ENCODE data around the gene BPTF.
"Not testable (repeated sequence)": the region's sequence is repeated elsewhere in the genome, so short reads cannot be mapped to it uniquely, and the experiment has no call there.

The BPTF gene, protein sequence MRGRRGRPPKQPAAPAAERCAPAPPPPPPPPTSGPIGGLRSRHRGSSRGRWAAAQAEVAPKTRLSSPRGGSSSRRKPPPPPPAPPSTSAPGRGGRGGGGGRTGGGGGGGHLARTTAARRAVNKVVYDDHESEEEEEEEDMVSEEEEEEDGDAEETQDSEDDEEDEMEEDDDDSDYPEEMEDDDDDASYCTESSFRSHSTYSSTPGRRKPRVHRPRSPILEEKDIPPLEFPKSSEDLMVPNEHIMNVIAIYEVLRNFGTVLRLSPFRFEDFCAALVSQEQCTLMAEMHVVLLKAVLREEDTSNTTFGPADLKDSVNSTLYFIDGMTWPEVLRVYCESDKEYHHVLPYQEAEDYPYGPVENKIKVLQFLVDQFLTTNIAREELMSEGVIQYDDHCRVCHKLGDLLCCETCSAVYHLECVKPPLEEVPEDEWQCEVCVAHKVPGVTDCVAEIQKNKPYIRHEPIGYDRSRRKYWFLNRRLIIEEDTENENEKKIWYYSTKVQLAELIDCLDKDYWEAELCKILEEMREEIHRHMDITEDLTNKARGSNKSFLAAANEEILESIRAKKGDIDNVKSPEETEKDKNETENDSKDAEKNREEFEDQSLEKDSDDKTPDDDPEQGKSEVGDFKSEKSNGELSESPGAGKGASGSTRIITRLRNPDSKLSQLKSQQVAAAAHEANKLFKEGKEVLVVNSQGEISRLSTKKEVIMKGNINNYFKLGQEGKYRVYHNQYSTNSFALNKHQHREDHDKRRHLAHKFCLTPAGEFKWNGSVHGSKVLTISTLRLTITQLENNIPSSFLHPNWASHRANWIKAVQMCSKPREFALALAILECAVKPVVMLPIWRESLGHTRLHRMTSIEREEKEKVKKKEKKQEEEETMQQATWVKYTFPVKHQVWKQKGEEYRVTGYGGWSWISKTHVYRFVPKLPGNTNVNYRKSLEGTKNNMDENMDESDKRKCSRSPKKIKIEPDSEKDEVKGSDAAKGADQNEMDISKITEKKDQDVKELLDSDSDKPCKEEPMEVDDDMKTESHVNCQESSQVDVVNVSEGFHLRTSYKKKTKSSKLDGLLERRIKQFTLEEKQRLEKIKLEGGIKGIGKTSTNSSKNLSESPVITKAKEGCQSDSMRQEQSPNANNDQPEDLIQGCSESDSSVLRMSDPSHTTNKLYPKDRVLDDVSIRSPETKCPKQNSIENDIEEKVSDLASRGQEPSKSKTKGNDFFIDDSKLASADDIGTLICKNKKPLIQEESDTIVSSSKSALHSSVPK (N-terminal part only)

DNA sequence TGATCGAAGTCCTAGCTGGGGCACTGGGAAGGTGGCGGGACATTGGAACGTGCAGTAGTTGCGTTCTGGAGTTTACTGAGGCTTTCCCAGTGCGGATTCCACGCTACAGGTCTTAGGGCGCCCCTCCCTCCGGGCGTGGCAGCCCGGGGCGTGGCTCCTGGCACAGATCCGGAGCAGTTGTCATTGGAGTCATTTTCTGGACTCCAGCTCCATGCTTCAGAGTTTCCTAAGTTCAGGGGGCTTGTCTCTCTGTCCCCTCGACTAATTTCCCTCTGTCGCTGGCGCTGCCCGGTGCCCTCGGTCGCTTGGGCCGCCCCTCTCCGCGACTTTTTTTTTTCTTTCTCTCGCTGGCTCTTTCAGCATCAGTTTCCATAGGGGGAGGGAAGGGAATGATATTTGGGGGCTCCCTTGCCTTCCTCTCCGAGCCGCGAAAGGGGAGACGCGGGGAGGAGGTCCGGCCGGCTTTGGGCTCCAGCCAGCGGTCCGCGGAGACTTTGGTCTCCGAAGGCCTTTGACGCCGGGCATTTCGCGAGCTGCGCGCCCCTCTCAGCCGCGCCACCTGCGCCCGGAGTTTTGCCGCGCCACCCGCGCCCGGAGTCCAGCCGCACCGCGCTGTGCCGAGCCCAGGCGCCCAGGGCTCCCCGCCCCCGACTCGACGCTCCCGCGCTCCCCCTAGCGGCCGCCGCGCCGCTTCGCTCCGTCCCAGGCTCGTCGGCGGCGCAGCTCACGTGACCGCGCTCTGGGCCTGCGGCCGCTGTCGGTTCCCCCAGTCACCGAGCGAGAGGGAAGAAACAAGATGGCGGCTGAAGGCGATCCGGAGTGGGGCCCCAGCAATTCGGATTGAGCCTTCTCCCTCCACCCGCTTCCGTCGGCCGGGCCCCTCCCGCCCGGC is at the start of gene BPTF:
Gene BPTF, plus strand, starts transcription at position 769 of the 892 bp plus-strand sequence. CDS start 222 bp downstream, outside the sequence.
- DNase-seq = peak; percentile 94
- in situ Hi-C loops (cut with MboI; ENCODE audit: low pct_unique_long_range_greater_than_20kb, low sequenced_read_pairs) = no loop called here

DNA sequence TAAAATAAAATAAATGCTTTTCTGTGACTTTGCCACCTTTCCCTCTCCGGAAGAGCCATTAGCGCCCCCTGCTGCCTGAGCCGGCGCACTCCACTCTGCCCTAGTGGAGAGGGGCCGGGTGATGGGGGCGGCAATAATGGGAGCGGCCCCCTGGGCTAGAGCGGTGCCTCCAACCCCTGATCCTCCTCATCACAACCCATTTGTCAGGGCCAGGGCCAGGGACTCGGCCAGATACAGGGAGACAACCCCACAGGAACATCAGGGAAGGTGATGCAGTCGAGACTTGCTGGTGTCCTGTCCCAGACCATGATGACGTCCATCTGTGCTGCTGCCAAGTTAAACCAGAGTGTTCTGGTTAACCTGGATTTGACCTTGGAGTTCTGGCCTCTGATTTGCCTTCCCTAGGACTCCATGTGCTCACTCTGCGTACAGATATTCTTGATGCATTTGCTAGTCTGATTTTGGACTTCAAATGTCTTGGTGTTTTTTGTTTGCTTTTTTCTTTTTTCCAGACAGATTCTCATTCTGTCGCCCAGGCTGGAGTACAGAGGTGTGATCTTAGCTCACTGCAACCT is 46.1 kb upstream of the BPTF start:
- in situ Hi-C loops (cut with MboI; ENCODE audit: low pct_unique_long_range_greater_than_20kb, low sequenced_read_pairs) = no loop called here
- DNase-seq = peak; percentile 81

DNA sequence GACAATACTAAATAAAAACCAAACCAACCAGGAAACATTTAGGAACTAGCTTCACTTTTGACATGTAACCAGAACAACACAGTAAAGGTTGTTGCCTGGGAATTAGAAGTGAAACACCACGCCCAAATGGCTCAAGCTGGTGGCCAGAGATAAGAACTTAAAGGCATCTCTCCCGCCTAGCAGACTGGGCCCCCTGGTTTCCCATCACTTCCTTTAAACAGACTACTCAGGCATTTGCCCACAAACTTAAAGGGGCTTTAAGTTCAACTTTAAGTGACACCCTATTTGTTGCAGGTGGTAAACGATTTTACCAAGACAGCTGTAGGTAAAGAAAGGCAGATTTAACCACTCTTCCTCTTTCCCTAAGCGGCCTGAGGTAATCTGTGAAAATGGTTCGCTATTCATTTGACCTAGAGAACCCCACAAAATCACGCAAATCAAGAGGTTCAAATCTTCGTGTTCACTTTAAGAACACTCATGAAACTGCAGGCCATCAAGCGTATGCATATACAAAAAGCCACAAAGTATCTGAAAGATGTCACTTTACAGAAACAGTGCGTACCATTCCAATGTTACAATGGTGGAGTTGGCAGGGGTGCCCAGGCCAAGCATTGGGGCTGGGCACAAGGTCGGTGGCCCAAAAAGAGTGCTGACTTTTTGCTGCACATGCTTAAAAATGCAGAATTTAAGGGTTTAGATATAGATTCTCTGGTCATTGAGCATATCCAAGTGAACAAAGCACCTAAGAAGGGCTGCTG is 40.8 kb upstream of the BPTF start:
- DNase-seq = peak; percentile 95
- in situ Hi-C loops (cut with MboI; ENCODE audit: low pct_unique_long_range_greater_than_20kb, low sequenced_read_pairs) = no loop called here

DNA sequence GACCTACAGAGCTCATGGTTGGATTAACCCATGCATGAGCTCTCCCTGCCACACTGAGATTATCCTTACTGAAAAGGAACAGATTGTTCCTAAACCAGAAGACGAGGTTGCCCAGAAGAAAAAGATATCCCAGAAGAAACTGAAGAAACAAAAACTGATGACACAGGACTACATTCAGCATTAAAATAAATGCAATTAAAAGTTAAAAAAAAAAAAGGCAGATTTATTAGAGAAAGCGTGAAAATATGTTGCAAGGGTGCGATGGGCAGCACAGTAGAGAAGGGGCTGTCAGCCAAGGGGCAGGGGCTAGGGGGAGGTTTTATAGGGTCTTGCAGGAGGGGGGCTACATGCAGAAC is 40.2 kb upstream of the BPTF start:
- DNase-seq = no peak
- in situ Hi-C loops (cut with MboI; ENCODE audit: low pct_unique_long_range_greater_than_20kb, low sequenced_read_pairs) = no loop called here

DNA sequence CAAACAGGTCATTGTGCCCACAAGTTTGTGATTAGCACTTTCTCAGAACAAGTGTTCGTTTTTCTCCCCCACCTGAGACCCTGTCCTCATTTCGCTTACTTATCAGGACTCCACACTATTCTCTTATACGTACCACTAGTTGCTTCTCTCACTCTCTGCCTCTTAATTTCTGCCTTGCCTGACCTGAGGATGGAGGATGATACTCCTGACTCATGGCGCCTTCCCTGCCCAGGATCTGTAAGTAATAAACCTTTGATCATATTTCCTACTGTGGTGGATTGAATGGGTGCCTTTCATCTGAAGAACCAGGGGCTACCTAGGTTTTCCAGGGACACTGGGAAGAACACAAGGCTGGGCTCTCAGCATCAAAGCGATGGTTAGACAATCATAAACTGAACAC is 39.8 kb upstream of the BPTF start:
- in situ Hi-C loops (cut with MboI; ENCODE audit: low pct_unique_long_range_greater_than_20kb, low sequenced_read_pairs) = no loop called here

DNA sequence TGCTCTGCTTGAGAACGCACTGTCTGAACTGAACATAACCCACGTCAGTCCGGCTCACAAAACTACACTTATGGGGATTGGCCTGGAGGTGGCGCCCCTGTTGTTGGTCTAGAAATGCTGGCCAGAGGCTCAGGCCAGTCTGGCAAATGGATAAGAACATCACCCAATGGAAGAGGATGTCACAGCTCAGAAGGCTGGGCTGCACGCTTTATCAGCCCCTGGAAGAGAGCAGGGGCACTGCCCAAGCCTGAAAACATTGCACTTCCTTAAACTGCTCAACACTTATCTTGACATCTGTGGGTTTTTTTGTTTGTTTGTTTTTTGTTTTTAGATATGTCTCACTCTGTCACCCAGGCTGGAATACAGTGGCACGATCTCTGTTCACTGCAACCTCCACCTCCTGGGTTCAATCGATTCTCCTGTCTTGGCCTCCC is 24.8 kb upstream of the BPTF start:
- peak; percentile 92 for DNase-seq
- in situ Hi-C loops (cut with MboI; ENCODE audit: low pct_unique_long_range_greater_than_20kb, low sequenced_read_pairs) = no loop called here

More for the DNA sequence above, 39.8 kb upstream of the BPTF start:
- no peak for DNase-seq

DNA sequence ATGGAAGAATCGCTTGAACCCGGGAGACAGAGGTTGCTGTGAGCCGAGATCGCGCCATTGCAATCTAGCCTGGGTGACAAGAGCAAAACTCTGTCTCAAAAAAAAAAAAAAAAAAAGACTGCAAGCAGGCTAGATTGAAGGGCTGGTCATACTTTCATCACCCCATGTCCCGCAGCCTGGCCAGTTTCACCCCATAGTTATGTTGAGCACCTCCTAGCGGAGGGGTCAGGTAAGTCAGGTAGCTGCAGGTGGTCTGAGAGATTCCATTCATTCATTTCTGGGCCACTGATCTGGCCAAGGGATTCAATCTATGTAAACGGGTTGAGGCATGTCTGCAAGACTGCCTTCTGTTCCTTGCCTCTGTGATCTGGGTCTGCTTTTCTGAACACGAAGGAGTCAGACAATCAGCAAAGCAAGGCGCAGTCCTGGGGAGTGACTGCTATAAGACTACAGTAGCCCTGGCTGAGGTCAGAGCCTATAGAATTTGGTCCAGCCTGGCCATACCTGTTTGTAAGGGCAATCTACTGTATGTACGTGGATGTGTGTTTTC is 23.6 kb upstream of the BPTF start:
- in situ Hi-C loops (cut with MboI; ENCODE audit: low pct_unique_long_range_greater_than_20kb, low sequenced_read_pairs) = no loop called here
- no peak for DNase-seq

DNA sequence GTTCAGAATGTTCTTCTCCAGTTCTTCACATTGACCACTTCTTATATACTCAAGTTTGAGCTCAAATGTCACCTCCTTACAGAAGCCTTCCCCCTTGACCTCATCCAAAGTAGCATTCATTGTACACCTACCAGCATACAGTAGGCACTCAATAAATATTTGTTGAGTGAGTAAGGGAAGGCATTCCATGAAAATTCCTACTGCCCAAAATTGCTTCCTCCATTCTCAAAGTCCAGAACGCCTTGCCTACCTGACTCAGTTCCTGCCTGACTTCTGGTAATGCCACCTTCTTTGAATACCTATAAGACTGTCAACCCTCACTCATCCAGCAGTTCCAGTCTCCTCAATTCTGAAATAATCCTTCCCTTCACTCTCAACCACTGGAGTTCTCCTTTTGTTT is 14.8 kb upstream of the BPTF start:
- no peak for DNase-seq
- in situ Hi-C loops (cut with MboI; ENCODE audit: low pct_unique_long_range_greater_than_20kb, low sequenced_read_pairs) = no loop called here

DNA sequence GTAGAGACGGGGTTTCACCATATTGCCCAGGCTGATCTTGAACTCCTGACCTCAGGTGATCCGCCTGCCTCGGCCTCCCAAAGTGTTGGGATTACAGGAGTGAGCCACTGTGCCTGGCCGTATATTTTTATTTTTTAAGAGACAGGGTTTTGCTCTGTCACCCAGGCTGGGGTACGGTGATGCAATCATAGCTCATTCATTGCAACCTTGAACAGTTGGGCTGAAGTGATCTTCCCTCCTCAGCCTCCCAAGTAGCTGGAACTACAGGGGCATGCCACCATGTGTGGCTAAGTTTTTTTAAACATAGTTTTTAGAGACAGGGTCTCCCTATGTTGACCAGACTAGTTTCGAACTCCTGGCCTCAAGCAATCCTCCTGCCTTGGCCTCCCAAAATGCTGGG is 12.9 kb upstream of the BPTF start:
- DNase-seq; in situ Hi-C loops (cut with MboI; ENCODE audit: low pct_unique_long_range_greater_than_20kb, low sequenced_read_pairs): not testable (repeated sequence)

DNA sequence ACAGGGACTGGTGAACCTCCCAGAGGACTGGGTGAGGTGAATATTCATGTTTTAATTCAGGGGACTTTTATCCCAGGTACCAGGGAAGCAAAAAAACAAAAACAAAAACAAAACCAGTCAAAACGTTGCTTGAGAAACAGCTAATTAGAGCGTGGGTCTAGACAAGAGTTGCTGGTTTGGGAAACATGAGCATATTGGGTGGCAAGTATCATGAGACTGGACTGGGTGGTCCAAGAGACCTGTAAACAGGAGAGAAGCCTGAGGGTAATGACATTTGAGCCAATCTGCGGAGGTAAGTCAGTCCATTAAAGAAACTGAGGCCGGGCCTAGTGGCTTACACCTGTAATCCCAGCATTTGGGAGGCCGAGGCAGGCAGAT is 11.5 kb upstream of the BPTF start:
- no peak for DNase-seq
- in situ Hi-C loops (cut with MboI; ENCODE audit: low pct_unique_long_range_greater_than_20kb, low sequenced_read_pairs) = no loop called here

DNA sequence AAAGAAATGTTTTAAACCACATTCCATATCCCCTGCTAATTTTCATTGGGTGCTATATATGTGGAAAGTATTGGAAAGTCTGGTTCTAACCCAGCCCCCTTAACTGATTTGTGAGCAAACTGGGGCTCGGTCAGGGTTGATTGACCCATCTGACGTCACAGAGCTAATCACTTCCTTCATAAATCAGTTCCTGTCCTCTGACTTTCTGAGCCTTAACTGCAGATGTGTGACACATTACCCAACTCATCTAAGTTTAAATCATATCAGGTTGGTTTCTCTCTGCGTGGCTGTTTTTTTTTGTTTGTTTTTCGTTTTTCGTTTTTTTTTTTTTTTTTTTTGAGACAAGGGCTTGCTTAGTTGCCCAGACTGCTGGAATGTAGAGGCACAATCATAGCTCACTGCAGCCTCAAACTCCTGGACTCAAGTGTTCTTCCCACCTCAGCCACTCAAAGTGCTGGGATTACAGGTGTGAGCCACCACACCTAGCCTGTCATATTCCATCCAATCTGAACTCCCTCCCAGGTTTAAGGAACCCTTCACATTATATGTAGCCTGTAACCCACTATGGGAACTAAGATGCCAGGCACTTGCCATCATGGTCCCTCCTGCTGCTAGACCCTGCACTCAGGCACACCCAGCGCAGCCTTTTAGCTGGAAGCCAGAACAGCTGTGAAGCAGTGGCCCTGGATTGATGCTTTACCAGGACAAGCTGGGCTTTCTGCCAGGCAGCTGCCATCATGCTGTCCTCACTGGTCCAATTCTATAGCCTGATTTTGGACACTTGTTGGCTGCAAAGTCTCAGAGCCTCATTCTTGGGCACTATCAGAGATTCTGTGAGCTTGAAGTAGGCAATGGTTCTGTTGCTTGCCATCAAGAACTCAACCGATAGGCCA is 6.9 kb upstream of the BPTF start:
- DNase-seq = peak; percentile 40
- in situ Hi-C loops (cut with MboI; ENCODE audit: low pct_unique_long_range_greater_than_20kb, low sequenced_read_pairs) = no loop called here

DNA sequence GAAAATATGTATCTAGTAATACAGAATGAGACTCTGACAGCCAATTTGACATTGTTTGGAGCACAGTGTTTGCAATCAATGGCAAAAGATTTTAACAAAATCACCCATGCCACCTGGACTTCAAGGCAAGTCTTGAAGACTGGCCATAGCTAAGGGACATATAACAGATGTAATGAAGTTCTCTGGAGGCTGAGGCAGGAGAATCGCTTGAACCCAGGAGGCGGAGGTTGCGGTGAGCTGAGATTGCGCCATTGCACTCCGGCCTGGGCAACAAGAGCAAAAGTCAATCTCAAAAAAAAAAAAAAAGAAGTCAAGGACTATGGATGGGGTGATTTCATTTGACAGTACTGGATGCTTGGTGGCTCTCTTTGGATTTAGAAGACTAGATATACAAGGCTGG is 5.6 kb upstream of the BPTF start:
- no peak for DNase-seq
- in situ Hi-C loops (cut with MboI; ENCODE audit: low pct_unique_long_range_greater_than_20kb, low sequenced_read_pairs) = no loop called here

DNA sequence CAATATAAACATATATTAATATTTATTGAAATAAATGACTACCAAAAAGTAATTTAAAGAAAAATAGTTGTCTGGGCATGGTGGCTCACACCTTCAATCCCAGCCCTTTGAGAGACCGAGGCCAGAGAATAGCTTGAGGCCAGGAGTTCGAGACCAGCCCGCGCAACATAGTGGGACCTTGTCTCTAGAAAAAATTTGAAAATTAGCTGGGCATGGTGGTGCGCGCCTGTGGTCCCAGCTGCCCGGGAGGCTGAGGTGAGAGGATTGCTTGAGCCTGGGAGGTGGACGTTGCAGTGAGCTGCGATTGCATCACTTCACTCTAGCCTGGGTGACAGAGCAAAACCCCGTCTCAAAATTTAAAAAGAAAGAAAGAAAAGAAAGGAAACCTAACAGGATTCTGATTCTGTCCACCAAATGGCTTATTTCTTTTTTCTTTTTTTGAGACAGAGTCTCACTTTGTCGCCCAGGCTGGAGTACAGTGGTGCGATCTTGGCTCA is 3.4 kb upstream of the BPTF start:
- in situ Hi-C loops (cut with MboI; ENCODE audit: low pct_unique_long_range_greater_than_20kb, low sequenced_read_pairs) = no loop called here
- no peak for DNase-seq

DNA sequence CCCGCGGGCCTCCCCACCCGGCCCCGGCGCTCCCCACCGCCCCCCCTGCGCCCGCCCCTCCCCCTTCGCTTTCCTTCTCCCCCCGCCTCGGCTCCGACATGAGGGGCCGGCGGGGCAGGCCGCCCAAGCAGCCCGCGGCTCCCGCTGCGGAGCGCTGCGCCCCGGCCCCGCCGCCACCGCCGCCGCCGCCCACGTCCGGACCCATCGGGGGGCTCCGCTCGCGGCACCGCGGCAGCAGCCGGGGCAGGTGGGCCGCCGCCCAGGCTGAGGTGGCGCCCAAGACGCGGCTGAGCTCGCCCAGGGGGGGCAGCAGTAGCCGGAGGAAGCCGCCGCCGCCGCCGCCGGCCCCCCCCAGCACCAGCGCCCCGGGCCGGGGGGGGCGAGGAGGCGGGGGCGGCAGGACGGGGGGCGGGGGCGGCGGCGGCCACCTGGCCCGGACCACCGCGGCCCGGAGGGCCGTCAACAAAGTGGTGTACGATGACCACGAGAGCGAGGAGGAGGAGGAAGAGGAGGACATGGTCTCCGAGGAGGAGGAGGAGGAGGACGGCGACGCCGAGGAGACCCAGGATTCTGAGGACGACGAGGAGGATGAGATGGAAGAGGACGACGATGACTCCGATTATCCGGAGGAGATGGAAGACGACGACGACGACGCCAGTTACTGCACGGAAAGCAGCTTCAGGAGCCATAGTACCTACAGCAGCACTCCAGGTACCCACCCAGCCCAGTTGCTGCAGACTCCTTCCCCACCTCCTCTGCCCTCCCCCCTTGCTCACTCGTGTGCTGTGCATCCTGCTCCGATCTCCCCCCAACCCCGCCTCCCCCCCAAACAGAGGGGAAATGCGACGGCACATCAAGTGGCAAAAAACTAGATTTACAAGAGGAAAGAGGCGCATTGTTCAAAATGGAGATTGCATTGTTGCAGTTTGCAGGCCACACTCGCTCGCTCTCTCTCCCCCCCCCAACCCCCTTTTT is 611 bp downstream of the BPTF start:
- in situ Hi-C loops (cut with MboI; ENCODE audit: low pct_unique_long_range_greater_than_20kb, low sequenced_read_pairs) = not testable (repeated sequence)
- DNase-seq = peak; percentile 73

DNA sequence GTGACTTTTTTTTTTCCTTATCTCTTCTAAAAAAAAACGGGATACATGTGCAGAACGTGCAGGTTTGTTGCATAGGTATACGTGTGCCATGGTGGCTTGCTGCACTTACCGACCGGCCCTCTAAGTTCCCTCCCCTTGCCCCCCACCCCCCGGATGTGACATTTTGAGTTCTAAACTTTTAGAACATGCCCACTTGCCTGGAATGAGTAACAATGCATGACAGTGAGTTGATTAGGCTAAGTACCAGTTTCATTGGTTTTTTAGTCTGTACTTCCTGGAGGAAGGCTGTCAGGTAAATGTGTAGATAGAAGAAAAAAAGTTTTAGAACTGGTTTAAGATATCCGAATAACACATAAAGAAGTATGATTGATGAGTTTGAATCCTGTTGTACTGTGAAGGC is 4.0 kb downstream of the BPTF start:
- in situ Hi-C loops (cut with MboI; ENCODE audit: low pct_unique_long_range_greater_than_20kb, low sequenced_read_pairs) = no loop called here

More for the DNA sequence above, 4.0 kb downstream of the BPTF start:
- DNase-seq = peak; percentile 52
